Left lobe of liver (tissue), 2 donors: ENCODE results near the gene PLA2G2C. TPM values are rescaled to one million over a fixed set of nuclear protein-coding genes. Genes with fewer than 3 reads are reported as not detected.

Source experiments
- ATAC-seq: fragments of 200-7000 bp; cut with Tn5 transposase; one replicate; pipeline ENCODE4 v1.9.1; 2020; ENCODE audit warnings: mild to moderate bottlenecking, moderate library complexity
- DNase-seq: peaks from one replicate; pipeline ENCODE4 v3.0.0-alpha.2; 2020; ENCODE audit warnings: low spot score
- total RNA-seq: library from RNA; stranded (reverse); gene quantifications from one replicate; pipeline ENCODE4 v1.2.1, GENCODE V29; 2021
- donor health status: DM: no; HTN: no; CAD: no; lungs with moderate emphysema.
- donor health status: DM: no; HTN: yes; CAD: no.

PLA2G2C gene
- total RNA-seq, 1 donor from 2014 or later, result not detected

DNA sequence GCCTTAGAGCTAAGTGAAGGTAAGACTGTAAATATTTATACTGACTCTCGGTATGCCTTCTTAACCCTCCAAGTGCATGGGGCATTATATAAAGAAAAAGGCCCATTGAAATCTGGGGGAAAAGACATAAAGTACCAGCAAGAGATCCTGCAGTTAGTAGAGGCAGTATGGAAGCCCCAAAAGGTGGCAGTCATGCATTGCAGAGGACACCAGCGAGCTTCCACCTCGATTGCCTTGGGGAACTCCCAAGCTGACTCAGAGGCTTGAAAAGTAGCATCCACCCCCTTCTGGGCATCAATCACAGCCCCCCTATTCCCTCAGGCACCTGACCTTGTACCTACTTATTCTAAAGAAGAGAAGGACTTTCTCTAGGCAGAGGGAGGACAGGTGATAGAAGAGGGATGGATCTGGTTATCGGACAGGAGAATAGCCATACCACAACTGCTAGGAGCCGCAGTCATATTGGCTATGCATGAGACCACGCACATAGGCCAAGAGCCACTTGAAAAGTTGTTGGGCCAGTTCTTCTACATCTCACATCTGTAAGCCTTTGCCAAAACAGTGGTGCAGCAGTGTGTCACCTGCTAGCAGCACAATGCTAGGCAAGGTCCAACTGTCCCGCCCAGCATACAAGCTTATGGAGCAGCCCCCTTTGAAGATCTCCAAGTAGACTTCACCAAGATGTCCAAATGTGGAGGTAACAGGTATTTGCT is 27.8 kb downstream of the PLA2G2C start:
- DNase-seq, result no peak
- ATAC-seq, result no peak

DNA sequence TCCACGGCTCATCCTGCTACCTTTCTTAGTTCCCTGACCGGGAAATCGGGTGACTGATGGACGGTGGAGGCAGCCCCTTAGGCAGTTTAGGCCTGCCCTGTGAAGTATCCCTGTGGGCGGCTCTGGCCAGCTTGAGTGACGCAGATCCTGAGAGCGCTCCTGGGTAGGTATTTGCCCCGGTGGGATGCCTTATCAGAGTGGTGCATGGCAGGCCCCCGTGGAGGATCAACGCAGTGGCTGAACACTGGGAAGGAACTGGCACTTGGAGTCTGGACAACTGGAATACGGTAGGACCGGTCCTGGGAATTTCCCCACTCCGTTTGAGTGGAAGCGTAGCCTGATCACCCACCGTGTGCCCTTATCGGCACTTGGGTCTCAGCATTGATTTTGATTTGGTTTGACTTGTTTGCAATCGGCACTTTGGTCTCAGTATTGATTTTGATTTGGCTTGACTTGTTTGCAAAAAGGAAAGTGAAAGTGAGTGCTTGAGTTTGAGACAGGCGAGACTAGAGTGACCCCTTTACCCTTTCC is 32.0 kb downstream of the PLA2G2C start:
- peak; percentile 64 for DNase-seq
- peak; percentile 48 for ATAC-seq

DNA sequence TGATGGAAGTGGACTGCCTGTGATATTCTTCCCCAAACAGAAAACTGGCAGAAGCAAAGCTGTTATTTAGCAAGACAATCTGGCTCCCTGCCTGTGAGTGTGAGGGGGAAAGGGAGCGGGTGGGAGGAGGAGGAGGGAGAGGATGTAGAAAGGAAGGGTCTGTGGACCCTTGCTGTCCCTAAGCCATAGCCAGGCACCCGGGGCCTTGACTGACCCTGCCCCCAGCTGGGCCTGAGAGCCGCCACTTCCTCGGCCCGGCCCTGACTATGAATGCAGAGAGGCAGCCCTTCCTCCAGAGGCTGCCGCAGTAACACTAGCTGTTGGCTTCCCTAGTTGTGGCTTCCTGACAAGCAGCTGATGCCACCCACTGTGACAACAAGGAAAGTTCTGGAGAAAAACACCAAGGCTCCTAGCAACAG is 33.3 kb downstream of the PLA2G2C start:
- peak; percentile 73 for DNase-seq
- ATAC-seq, result peak; percentile 69

DNA sequence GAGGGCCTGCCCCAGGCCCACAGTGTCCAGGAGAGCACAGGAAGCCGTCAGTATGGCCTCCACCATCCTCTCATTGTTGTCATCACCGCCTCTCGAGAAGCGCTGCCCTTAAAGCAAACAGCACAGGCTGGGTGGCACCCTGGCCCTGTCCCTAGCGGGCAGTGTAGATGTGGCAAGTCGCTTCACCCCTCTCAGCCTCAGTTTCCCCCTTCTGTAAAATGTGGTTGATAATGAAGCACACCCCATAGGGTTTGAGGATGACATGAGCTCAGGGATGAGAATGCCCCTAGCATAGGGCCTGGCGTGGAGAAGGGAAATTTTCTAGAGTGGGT is 33.8 kb downstream of the PLA2G2C start:
- no peak for ATAC-seq
- DNase-seq, result no peak

DNA sequence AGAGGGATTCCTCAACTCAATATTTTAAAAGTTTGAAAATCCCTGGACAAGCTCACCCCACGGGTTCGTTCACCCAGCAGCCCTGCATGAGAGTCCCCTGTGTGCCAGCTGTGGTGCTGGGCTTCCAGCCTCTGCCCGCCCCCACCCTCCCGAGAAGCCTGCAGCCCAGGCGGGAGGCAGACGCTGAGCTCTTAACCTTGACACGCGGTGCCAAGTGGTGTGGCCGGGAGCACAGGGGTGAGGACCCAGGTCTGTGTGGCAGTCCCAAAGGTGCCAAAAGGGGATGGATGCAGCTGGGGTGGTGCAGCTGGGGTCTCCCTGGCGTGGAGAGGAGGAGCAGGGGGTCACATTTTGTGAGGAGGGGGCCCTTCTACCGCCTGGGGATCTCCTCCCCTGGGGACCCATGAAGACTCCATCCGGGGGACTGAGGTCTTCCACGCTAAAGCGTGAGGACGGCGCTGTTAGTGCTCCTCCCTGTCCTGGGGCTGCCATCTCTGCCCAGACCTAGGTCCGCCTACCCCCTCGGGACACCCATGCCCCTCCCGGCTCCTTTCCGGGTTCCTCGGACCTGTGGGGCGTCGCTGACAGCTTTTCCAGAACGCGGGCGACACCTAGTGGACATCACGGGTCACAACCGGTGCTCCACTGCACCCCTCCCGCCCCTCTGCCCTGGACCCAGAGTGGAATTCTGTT is 34.3 kb downstream of the PLA2G2C start:
- DNase-seq (peak; percentile 79), ATAC-seq (peak; percentile 75)

DNA sequence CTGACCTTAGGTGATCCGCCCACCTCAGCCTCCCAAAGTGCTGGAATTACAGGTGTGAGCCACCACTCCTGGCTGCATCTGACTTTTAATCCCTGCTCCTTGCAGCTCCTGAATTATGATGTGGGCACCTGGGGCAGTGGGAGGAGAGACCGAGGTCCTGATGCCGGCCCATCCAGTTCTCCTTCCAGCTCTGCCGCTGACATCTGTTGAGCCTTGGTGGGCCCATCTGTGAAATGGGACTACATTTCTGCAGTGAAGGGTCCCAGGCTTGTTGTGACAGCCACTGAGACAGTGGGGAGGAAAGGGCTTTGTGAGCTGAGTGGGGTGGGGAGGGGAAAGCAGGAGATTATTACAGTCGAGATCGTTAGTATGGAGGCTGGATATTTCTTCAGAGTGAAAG is 35.3 kb downstream of the PLA2G2C start:
- ATAC-seq, result no peak
- no peak for DNase-seq

DNA sequence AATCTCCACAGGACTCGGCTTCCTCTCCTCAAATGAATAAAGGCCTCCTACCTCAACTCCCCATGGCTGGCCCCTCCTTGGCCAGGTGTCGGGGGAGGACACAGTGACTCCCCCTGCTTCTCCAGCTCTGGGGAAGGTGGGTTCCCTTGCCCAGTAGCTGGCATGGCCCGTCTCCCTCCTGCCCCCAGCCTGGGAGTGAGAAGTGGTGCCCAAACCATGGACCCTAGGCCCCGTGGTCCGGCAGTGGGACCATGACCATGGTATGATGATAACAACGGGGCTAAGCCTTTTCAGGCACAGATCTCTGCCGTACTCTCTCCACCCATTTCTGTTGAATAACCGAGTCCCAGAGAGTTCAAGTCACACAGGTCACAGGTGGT is 36.0 kb downstream of the PLA2G2C start:
- no peak for DNase-seq
- ATAC-seq, result no peak

DNA sequence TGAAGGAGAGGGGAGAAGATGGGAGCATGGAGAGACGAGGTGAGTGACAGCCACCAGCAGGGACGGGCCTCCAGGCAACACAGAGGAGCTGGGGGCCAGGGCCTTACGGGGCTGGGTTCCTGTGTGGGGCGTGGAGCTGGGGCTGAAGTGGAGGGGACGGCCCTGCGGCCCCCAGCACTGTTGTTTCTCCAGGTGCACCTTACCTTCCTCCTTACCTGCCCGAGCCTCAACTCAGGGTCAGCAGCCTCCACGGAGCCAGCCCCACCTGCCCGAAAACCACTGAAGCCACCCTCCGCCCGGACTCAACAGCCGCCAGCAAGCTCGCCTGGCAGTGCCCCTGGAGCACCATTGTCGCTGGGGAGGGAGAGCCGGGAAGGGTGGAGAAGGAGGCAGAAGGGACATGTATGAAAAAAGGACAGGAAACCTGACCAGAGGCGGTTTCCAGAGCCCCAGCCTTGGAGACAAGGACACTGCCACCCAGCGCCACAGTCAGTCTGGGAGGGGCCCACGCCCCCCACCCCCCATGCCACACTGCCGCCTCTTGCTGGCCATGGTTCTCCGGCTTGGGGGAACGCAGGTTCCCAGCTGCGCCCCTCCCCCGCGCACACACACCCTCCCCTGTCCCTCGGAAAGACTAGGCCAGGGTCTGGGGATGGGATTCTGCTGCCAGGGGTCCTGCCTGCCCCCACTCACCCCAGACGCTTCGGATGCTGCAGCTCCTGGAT is 36.6 kb downstream of the PLA2G2C start:
- DNase-seq (no peak), ATAC-seq (no peak)

DNA sequence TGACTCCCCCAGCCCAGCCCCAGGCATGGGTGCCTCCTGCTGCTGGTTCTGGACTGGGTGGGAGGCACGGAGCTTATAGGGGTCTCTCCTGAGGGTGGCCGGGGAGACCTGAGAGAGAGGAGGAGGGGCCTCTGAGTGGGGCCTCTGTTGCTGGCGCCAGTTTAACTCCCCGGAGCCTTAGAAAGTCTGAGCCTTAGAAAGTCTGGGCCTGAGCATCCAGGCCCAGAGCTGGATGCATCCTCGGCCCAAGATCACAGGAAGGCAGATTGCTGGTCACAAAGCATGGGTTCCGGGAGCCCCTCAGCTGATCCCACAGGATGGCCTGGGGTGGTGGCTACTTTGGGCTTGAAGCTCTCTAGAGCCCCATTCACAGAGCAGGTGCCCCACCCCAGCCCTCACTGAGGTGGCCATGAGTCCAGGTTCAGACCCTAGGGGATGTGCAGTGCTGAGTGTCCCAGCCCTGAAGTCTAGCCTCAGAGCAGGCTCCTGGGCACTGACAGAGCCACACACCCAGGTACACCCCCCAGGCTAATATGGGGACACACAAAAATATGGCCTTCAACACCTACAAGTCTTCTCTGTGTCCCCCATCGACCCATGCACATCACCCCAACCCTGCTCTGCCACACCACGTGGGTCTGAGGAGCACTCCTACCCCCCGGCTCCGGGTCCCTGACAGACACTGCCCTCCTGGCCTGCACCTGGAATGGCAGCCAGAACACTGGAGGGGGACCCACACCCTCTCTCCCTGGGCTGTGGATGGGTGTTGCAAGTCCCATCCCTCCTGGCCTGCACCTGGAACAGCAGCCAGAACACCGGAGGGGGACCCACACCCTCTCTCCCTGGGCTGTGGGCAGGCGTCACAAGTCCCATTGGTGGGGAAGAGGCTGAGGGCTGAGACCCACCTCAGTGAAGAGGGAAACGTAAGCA is 37.5 kb downstream of the PLA2G2C start:
- DNase-seq (no peak), ATAC-seq (no peak)

DNA sequence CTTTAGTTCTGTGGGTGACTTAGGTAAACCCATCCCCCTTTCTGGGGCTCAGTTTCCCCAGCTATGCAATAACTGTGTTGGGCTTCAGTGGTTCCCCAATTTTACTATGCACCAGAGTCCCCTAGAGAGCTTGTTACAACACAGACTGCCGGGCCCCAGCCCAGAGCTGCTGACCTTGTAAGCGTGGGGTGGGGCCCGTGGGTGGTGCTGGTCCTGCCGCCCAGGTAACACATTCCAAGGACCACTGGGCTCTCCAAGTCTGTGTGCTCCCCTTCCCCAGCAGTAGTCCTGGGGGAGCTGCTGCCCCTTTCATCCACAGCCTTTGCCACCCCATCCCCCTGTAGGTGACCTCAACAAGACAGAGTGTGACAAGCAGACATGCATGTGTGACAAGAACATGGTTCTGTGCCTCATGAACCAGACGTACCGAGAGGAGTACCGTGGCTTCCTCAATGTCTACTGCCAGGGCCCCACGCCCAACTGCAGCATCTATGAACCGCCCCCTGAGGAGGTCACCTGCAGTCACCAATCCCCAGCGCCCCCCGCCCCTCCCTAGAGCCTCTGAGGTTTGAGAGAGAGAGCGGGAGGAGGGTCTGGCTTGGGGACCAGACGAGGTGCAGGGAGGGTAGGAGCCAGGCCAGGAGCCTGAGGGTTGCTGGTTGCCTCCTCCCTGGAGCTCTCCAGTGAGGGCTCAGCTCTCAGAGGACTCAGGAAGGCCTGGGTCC is 38.3 kb downstream of the PLA2G2C start:
- ATAC-seq (no peak), DNase-seq (no peak)

DNA sequence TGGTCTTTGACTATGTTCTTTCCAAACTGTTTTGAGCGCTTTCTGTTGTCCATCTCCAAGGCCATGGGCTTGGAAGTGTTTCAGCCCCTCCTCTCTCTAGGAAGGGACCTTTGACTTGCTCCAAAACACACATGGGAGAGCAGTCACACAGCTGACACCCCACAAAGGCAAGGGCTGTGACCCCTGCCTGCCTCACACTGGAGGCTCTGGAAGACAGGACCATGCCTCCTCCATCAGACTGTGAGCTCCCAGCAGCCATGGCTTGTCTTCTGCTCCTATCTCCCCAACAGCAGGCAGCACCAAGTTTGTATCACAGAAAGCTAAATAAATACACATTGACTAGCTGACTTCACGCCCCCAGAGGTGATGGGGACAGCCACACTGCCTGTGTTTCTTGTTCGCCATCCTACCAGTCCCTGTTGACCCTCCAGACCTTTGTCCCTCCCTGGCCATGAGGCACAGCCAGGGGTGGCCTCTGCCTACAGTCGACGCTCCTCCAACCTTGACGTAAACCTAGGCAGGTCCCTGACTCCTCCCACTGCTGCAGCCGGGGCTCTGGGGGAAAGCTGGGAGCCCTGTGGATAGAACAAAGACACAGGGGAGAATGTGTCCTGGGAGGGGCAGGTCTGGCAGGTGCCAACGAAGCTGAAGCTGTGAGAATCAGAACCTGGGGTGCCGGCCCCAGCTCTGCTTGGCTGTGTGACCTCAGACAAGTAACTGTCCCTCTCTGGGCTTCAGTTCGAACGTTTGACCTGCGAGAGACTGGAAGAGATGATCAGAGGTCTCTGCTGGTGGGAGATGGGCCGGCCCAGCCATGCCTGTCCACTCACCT is 42.4 kb downstream of the PLA2G2C start:
- DNase-seq (no peak), ATAC-seq (no peak)

DNA sequence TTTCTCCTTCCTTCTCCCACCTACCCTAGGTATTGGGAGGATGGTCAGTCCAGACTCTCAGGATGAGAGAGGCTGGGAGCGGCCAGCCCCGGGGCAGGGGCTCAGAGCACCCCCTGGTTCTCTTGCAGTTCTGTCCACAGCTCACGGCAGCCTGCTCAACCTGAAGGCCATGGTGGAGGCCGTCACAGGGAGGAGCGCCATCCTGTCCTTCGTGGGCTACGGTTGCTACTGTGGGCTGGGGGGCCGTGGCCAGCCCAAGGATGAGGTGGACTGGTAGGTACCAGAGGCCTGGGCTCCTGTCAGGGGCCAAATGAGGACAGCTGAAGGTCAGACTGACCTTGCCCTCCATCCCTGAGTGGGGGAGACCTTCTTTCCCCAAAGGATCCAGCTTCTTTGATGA is 43.0 kb downstream of the PLA2G2C start:
- DNase-seq, result no peak
- no peak for ATAC-seq

DNA sequence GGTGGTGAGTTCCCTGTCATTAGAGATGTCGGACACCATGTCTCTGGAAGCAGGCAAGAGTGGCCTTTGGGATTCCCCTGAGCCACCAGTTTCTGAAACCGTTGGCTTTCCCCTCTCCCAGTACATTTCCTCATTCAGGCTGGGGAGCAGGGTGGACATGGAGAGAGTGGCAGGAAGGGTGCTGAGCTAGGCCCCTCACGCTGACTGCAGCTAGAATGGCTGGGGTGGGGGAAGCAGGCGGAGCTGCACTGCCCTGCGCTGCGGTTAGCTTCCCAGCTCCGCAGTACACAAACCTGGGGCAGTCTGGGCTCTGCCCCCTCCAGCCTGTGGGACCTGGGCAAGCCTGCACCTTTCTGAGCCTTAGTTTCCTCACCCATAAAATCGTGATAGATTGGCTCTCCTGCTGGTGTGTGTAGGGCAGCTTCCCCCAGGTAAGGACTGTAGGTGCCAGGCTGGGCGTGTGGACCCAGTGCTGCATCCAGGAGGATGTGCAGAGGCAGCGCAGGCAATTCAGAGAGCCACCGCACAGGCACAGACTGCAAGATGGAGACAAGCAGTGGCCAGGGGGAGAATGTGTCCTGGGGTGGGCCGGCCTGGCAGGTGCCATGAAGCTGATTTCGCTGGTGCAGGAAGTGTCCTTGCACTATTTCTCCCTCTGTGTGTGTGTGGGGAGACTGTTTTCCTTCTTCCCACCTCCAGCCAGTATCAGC is 44.2 kb downstream of the PLA2G2C start:
- ATAC-seq, result no peak
- DNase-seq, result no peak

DNA sequence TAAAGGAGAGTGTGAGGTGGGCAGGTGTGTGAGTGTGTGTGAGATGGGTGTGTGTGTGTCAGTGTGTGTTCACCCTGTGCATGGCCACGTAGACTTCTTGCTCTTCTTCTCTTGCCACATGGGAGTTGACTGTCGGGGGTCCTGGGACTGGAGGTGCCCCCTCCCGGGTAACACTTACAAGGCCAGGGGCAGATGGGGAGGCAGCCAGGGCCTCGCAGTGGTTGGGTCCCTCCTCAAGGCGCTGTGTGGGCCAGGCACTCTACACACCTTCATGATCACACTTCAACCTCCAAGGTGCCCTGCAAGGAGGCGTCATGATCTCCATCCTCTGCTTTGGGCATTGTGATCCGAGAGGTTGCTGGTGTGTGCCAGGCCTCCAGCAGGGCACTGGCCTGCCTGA is 44.9 kb downstream of the PLA2G2C start:
- no peak for DNase-seq

DNA sequence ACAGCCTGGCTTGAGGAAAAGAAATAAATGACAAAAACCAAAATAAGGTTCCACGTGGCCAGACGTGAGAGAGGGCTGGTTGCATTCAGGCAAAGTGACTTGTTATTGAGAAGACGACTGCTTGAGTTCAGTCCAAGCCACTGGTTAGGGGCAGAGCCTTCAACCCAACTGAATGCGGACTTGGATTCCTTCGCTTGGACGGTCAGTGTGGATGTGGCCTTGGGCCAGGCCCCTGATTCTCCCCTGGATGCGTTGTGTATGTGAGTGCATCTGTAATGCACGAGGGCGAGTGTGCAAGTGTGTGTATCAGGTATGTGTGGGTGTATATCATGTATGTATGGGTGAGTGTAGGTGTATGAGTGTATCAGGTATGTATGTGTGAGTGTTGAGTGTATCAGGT is 45.3 kb downstream of the PLA2G2C start:
- ATAC-seq, result no peak
- no peak for DNase-seq

More for the DNA sequence above, 44.9 kb downstream of the PLA2G2C start:
- ATAC-seq, result no peak

DNA sequence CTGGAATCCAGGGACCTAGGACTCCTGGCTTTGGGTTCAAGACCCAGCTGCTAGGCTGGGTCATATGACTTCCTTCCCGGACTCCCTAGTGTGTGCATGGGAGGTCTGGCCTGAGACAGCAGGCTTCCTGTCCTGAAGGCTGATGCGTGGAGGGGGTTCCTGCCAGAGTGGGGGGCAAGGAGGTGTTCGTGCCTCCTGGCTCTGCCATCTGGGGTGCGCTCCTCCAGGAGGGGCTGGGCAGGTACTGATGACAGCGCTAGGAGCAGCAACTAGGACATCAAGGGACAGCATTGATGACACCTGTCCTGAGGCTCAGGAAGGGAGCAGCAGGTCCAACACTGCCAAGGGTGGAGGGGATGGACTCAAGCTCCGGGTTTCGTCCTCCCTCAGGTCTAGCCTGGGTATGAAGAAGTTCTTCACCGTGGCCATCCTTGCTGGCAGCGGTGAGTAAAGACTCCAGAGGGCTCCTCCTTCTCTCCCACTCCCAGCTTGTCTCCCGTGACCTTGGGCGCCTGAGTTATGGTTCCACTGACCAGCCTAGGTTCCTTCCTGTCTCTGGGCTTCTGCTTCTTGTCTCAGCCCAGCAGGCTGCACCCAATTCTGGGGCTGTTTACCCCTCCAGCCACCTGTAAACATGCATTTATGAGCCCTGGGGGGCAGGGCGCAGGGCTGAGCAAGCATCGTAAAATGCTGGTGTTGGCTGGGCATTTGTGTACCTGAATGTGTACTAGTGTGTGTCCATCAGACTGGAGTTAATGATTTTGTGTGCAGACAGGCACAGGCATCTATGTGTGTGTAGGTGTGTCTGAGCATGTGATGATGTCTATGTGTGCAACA is 46.3 kb downstream of the PLA2G2C start:
- ATAC-seq (no peak), DNase-seq (no peak)

DNA sequence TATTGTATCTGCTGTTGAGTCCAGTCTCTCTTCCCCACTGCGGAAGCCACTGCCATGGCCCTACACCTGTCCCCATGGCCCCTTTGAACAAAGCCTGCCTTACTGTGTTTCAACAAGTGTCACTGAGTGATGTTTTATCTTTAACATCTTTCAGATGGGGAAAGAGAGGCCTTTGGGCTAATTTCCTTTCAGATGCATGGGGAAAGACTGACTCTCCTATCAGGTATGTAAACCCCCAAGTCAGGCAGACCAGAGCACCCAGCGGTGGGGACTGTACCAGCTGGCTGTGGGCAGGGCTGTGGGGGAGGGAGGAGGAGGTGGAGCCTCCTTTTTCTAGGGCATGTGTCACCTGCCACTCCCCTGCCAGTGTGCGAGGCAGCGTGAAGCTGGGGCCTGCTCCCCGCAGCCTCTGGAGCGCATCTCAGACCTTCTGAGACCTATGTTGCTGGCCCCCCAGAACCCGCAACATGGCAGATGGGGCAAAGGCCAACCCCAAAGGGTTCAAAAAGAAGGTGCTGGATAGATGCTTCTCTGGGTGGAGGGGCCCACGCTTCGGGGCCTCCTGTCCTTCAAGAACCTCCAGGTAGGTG is 47.3 kb downstream of the PLA2G2C start, which contains the start of gene PLA2G2F:
TSS of gene PLA2G2F (plus strand) at position 363 of the 590 bp plus-strand sequence. CDS start at position 468, 105 bp downstream.
- DNase-seq, result no peak
- ATAC-seq, result no peak
